HG03521 (cell line): ENCODE measurements around the gene HOXA10.

Experiments
- ATAC-seq: cut with Tn5 transposase; IDR thresholded peaks from one replicate; pipeline ENCODE4 v1.9.1; 2021; ENCODE audit warnings: mild to moderate bottlenecking, moderate library complexity; ENCODE audit not compliant: unreplicated experiment

HOXA10 gene

GRCh38 chr7:27146491-27147198 lies 27.5 kb downstream of the HOXA10 start:
- ATAC-seq, result no peak

GRCh38 chr7:27145914-27146412 lies 28.2 kb downstream of the HOXA10 start:
- no peak for ATAC-seq

- no peak for ATAC-seq
Observed at GRCh38 chr7:27145165-27145913, 28.8 kb downstream of the HOXA10 start.

- no peak for ATAC-seq
Observed at GRCh38 chr7:27144781-27145164, 29.3 kb downstream of the HOXA10 start.

- no peak for ATAC-seq
Observed at GRCh38 chr7:27143950-27144780, 30.0 kb downstream of the HOXA10 start.

- peak; percentile 55 for ATAC-seq
Observed at GRCh38 chr7:27143023-27143949, 30.8 kb downstream of the HOXA10 start, which contains the start of gene HOXA5. HOXA5 (minus strand) TSS chr7:27143681; CDS start chr7:27143607, 74 bp downstream.

- no peak for ATAC-seq
Observed at GRCh38 chr7:27142580-27143022, 31.5 kb downstream of the HOXA10 start.

GRCh38 chr7:27141923-27142579 lies 32.1 kb downstream of the HOXA10 start:
- ATAC-seq, result no peak

GRCh38 chr7:27141137-27141922 lies 32.8 kb downstream of the HOXA10 start:
- ATAC-seq, result no peak

- ATAC-seq, result no peak
Observed at GRCh38 chr7:27140126-27140857, 33.8 kb downstream of the HOXA10 start.

- no peak for ATAC-seq
Observed at GRCh38 chr7:27139334-27140125, 34.6 kb downstream of the HOXA10 start.

GRCh38 chr7:27138985-27139333 lies 35.2 kb downstream of the HOXA10 start:
- no peak for ATAC-seq

GRCh38 chr7:27138472-27138871 lies 35.6 kb downstream of the HOXA10 start:
- ATAC-seq, result no peak

- no peak for ATAC-seq
Observed at GRCh38 chr7:27137640-27138315, 36.3 kb downstream of the HOXA10 start.

GRCh38 chr7:27134392-27134791 lies 39.7 kb downstream of the HOXA10 start:
- no peak for ATAC-seq

- no peak for ATAC-seq
Observed at GRCh38 chr7:27133409-27134231, 40.5 kb downstream of the HOXA10 start.
